HEK293T (cell line): ENCODE data around the gene N4BP2L1.

Experiments used
- CTCF ChIA-PET: fragments of 350-600 bp; formaldehyde crosslinking; extraction: SDS; loops from one replicate; lab custom pipeline; 2021; ENCODE audit warnings: antibody characterized with exemption, inconsistent platforms; lab: Yijun Ruan, JAX
- POLR2A ChIA-PET: fragments of 350-600 bp; formaldehyde crosslinking; extraction: SDS; loops from one replicate; lab custom pipeline; 2020; ENCODE audit warnings: antibody characterized with exemption, inconsistent platforms; lab: Yijun Ruan, JAX
- DNase-seq: peaks from one replicate; pipeline ENCODE4 v3.0.0; 2012; ENCODE audit warnings: mixed read lengths; ENCODE audit errors: extremely low spot score
- ARNT ChIP-seq: fragments of 450-650 bp; IDR thresholded peaks from 2 replicates; pipeline ENCODE4 v1.6.1; 2017; ENCODE audit warnings: mild to moderate bottlenecking
- BHLHE40 ChIP-seq: fragments of 450-650 bp; IDR thresholded peaks from 2 replicates; pipeline ENCODE4 v1.6.1; 2016; ENCODE audit warnings: mild to moderate bottlenecking, moderate library complexity, borderline replicate concordance
- CTBP1 ChIP-seq: fragments of 450-650 bp; IDR thresholded peaks from 2 replicates; pipeline ENCODE4 v1.6.1; 2016; ENCODE audit warnings: borderline replicate concordance
- ELF4 ChIP-seq: fragments of 450-650 bp; IDR thresholded peaks from 2 replicates; pipeline ENCODE4 v1.6.1; 2017; ENCODE audit warnings: antibody characterized with exemption
- FOXA1 ChIP-seq: fragments of 450-650 bp; IDR thresholded peaks from 2 replicates; pipeline ENCODE4 v1.6.1; 2016; ENCODE audit warnings: mild to moderate bottlenecking
- FOXK2 ChIP-seq: fragments of 450-650 bp; IDR thresholded peaks from 2 replicates; pipeline ENCODE4 v1.6.1; 2016; ENCODE audit warnings: mild to moderate bottlenecking
- FOXM1 ChIP-seq: fragments of 450-650 bp; IDR thresholded peaks from 2 replicates; pipeline ENCODE4 v1.6.1; 2017; ENCODE audit warnings: mild to moderate bottlenecking, borderline replicate concordance
- HDGF ChIP-seq: fragments of 450-650 bp; IDR thresholded peaks from 2 replicates; pipeline ENCODE4 v1.6.1; 2017; ENCODE audit warnings: antibody characterized with exemption, borderline replicate concordance
- L3MBTL2 ChIP-seq: fragments of 450-650 bp; conservative IDR thresholded peaks from 2 replicates; pipeline ENCODE4 v1.6.1; 2016; ENCODE audit warnings: mild to moderate bottlenecking
- LEF1 ChIP-seq: fragments of 450-650 bp; IDR thresholded peaks from 2 replicates; pipeline ENCODE4 v1.6.1; 2017; ENCODE audit warnings: mild to moderate bottlenecking, borderline replicate concordance
- NFRKB ChIP-seq: fragments of 450-650 bp; IDR thresholded peaks from 2 replicates; pipeline ENCODE4 v1.6.1; 2016; ENCODE audit warnings: mild to moderate bottlenecking, moderate library complexity
- SP1 ChIP-seq: fragments of 450-650 bp; IDR thresholded peaks from 2 replicates; pipeline ENCODE4 v1.6.1; 2017
- SUZ12 ChIP-seq: fragments of 450-650 bp; IDR thresholded peaks from 2 replicates; pipeline ENCODE4 v1.6.1; 2016; ENCODE audit warnings: mild to moderate bottlenecking
- TARDBP ChIP-seq: fragments of 450-650 bp; IDR thresholded peaks from 2 replicates; pipeline ENCODE4 v1.6.1; 2016
- ZNF384 ChIP-seq: fragments of 450-650 bp; IDR thresholded peaks from 2 replicates; pipeline ENCODE4 v1.6.1; 2016
- TF ChIP-seq, protein P1 (sequence below): fragments of 450-650 bp; IDR thresholded peaks from 2 replicates; pipeline ENCODE4 v1.6.1; 2016

Gene N4BP2L1

DNA sequence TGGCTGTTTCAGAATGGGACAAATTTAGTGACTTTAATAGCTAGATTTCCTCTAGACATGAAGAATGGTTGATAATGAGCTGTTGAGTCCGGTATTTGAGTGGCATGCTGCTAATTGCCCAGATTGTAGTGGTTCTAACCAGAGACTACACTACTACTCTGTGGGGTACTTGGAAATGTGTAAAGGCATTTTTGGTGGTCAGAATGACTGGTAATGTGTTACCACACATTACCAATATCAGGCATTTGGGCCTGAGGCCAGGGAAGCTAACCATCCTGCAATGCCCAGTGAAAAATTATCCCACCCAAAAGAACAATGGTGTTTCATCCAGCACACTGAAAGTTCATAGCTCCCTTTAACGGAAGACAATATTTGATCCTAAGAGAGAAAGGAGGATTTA, 17.5 kb upstream of the N4BP2L1 start:
- no peak for DNase-seq
- POLR2A ChIA-PET, result no interaction called here
- CTCF ChIA-PET, result no interaction called here
- TF ChIP-seq BHLHE40 (no peak), ZNF384 (no peak), FOXA1 (no peak), LEF1 (no peak), TARDBP (no peak), HDGF (no peak), L3MBTL2 (no peak), ARNT (no peak), NFRKB (no peak), FOXK2 (no peak), SUZ12 (no peak), ELF4 (no peak)
- TF ChIP-seq, protein P1, sequence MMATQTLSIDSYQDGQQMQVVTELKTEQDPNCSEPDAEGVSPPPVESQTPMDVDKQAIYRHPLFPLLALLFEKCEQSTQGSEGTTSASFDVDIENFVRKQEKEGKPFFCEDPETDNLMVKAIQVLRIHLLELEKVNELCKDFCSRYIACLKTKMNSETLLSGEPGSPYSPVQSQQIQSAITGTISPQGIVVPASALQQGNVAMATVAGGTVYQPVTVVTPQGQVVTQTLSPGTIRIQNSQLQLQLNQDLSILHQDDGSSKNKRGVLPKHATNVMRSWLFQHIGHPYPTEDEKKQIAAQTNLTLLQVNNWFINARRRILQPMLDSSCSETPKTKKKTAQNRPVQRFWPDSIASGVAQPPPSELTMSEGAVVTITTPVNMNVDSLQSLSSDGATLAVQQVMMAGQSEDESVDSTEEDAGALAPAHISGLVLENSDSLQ, result no peak

DNA sequence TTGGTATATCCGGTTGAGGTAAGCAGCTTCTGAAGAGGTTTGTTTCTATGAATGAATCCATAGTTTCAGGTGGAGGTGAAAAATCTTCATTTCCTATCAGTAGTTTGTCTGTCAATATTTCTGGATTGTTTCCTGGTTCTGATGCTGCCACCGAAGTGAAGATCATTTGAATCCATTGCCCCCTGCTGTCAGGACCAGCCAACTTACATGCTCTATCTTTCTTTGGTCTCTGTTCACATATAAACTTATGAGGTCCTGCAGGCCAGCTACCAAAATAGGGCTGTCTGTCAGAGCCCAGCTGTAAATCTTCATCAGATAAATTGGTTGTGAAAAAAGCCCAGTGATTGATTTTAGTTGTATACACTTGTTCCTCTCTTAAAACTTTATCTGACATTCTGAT, 15.2 kb upstream of the N4BP2L1 start:
- no peak for TF ChIP-seq FOXK2
- TF ChIP-seq FOXM1, result no peak
- no peak for TF ChIP-seq ZNF384
- no peak for TF ChIP-seq NFRKB
- TF ChIP-seq LEF1, result no peak
- TF ChIP-seq FOXA1, result no peak
- TF ChIP-seq L3MBTL2, result no peak
- no peak for TF ChIP-seq ARNT
- TF ChIP-seq HDGF, result no peak
- TF ChIP-seq, protein P1, result no peak
- no peak for TF ChIP-seq SUZ12
- no peak for TF ChIP-seq TARDBP
- TF ChIP-seq SP1, result no peak
- no peak for TF ChIP-seq ELF4
- no peak for TF ChIP-seq BHLHE40
- no peak for TF ChIP-seq CTBP1
- no peak for DNase-seq
- ChIA-PET CTCF (no interaction called here), POLR2A (no interaction called here)

DNA sequence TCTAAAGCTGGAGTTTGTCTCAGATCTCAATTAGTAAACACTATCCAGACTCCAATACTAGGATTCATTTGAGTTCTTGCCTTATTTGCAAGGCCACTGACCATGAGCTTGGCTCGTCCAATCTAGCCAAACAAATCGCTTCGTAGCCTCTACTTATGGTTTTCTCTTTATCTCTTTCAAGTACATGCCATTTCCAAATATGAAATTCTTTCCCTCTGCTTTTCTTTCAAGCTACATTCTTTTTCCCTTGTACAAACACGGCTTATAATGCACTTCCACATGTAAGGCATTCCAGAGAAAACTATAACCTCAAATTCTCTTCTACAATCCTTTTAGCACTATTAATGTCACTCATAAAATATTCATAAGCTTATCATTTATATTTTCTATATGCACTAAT, 10.9 kb upstream of the N4BP2L1 start:
- POLR2A ChIA-PET, result no interaction called here
- no peak for TF ChIP-seq BHLHE40
- no peak for TF ChIP-seq LEF1
- no peak for TF ChIP-seq ELF4
- no peak for TF ChIP-seq CTBP1
- no peak for TF ChIP-seq ZNF384
- no peak for TF ChIP-seq SP1
- TF ChIP-seq L3MBTL2, result no peak
- no peak for TF ChIP-seq SUZ12
- no peak for TF ChIP-seq FOXM1
- no peak for TF ChIP-seq TARDBP
- TF ChIP-seq, protein P1, result no peak
- TF ChIP-seq FOXA1, result no peak
- TF ChIP-seq FOXK2, result no peak
- TF ChIP-seq NFRKB, result no peak
- no peak for TF ChIP-seq HDGF
- no peak for TF ChIP-seq ARNT
- no peak for DNase-seq
- CTCF ChIA-PET, result interaction anchor here (1.2 kb wide), 1 partner anchor 49 kb away, joined by 3 read pairs; no protein-coding TSS in a partner anchor

DNA sequence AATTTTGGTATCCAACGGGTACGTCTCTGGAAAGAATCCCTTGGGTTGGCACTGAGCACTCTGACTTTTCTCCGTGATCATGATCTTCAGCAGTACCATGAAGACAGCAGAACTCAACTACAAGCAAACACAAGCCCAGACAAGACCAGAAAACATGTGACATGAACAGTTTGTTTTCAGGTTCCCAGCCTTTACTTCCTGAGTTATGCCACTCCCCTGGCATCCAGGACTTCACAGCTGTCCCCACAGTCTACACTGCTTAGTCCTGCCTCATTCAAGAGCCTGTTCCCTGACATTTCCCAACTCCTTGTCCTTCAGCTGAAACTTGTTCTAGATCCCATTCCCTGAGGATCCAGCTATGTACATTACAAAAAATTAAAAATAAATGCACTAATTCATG, 4.9 kb upstream of the N4BP2L1 start:
- DNase-seq, result no peak
- ChIA-PET POLR2A (no interaction called here), CTCF (no interaction called here)
- TF ChIP-seq, protein P1, result no peak
- TF ChIP-seq FOXK2 (no peak), NFRKB (no peak), FOXM1 (no peak), ELF4 (no peak), HDGF (no peak), L3MBTL2 (no peak), CTBP1 (no peak), LEF1 (no peak), SP1 (no peak), SUZ12 (no peak)

GRCh38 chr13:32431361-32431760, 3.4 kb upstream of the N4BP2L1 start:
- CTCF ChIA-PET, result no interaction called here
- DNase-seq, result no peak
- POLR2A ChIA-PET, result no interaction called here
- TF ChIP-seq, protein P1, result no peak
